RPMI7951 (cell line): ENCODE data around the gene NKTR. TPM values are rescaled to one million over a fixed set of nuclear protein-coding genes. Genes with fewer than 3 reads are reported as not detected.

Source experiments
- DNase-seq: peaks from one replicate; pipeline ENCODE4 v3.0.0-alpha.2; 2012; ENCODE audit warnings: low read depth
- total RNA-seq: library from RNA; depleted of rRNA; stranded (reverse); fragments of >200 nt; shearing (Covaris generic); gene quantifications from 2 replicates; pipeline ENCODE4 v1.2.3, GENCODE V29; 2014

The NKTR gene
- total RNA-seq, 1 experiment from 2014 or later = 28.0 TPM

DNA sequence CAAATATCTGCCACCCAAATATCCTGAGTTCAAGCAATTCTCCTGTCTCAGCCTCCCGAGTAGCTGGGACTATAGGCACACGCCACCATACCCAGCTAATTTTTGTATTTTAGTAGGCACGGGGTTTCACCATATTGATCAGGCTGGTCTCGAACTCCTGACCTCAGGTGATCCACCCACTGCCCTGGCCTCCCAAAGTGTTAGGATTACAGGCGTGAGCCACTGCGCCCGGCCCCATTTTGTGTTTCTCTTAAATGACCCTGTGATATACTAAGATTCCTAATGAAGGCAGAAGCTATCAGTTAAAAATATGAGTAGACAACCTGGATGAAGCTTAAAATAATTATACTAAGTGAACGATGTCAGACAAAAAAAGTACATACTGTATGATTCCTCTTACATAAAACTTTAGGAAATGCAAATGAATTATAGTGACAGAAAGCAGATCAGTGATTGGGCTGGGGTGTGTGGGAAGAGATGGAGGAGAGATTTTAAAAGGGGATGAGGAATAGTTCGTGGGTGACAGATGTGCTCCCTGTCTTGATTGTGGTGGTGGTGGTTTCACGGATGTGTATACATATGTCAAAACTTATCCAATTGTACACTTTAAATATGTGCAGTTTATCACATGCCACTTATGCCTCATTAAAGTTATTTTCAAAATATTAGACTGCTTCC, 81.0 kb downstream of the NKTR start:
- no peak for DNase-seq

GRCh38 chr3:42682301-42683070, 82.0 kb downstream of the NKTR start:
- no peak for DNase-seq

DNA sequence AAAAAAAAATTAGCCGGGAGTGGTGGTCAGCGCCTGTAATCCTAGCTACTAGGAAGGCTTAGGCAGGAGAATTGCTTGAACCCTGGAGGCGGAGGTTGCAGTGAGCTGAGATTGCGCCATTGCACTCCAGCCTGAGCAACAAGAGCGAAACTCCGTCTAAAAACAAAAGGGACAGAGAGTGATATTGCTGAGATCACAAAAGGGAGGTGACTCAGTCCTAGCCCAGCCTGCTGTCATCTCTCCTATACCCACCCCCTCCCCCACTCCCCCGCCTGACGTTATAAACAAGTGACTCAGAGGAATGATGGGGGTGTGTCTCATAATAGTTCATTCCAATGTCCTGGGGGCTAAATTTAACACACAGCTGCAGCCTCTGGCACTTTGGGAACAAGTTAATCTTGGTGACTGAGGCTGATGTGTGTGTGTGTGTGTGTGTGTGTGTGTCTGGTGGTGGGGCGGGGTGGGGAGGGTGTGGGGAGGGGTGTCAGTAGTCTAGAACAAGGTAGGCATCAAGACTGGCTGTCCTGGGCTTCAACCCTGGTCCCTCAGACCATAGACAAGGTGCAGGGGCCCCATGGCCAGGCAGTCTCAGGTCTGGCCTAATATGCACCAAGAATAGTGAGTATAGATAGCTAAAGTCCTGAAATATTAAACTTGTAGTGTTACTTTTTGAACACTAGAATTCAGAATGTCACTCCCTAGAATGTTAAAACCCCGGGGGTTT, 83.6 kb downstream of the NKTR start:
- peak; percentile 94 for DNase-seq

GRCh38 chr3:42684632-42685362, 84.3 kb downstream of the NKTR start:
- no peak for DNase-seq

DNA sequence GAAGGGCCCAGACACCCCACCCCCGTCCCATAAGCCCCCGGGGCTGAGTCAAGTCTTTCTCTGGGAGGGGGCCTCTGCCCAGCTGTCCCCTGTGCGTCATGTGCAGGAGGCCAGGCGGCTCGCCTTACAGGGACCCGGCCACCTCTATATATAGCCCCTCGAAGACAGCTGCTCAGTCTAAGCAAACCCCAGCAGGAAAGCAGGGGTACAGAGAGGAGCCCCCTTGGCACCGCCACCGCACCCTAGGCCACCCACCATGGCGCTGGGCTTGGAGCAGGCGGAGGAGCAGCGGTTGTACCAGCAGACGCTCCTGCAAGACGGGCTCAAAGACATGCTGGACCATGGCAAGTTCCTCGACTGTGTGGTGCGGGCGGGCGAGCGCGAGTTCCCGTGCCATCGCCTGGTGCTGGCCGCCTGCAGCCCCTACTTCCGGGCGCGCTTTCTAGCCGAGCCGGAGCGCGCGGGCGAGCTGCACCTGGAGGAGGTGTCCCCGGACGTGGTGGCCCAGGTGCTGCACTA, 84.9 kb downstream of the NKTR start, which contains the start of gene KLHL40:
Gene KLHL40, plus strand, starts transcription at position 175 of the 519 bp plus-strand sequence. Its CDS starts 82 bp downstream, at position 257.
- no peak for DNase-seq

DNA sequence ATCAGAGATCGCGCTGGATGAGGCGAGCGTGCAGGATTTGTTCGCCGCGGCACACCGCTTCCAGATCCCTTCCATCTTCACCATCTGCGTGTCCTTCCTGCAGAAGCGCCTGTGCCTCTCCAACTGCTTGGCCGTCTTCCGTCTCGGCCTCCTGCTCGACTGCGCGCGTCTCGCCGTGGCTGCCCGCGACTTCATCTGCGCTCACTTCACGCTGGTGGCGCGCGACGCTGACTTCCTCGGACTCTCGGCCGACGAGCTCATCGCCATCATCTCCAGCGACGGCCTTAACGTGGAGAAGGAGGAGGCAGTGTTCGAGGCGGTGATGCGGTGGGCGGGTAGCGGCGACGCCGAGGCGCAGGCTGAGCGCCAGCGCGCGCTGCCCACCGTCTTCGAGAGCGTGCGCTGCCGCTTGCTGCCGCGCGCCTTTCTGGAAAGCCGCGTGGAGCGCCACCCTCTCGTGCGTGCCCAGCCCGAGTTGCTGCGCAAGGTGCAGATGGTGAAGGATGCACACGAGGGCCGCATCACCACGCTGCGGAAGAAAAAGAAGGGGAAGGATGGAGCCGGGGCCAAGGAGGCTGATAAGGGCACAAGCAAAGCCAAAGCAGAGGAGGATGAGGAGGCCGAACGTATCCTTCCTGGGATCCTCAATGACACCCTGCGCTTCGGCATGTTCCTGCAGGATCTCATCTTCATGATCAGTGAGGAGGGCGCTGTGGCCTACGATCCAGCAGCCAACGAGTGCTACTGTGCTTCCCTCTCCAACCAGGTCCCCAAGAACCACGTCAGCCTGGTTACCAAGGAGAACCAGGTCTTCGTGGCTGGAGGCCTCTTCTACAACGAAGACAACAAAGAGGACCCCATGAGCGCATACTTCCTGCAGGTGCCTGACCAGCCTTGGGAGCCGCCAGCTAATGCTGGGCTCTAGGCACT, 85.7 kb downstream of the NKTR start:
- DNase-seq = no peak

GRCh38 chr3:42686832-42687650, 86.6 kb downstream of the NKTR start:
- DNase-seq = no peak

- no peak for DNase-seq
Observed at GRCh38 chr3:42688016-42688415, 87.5 kb downstream of the NKTR start.

DNA sequence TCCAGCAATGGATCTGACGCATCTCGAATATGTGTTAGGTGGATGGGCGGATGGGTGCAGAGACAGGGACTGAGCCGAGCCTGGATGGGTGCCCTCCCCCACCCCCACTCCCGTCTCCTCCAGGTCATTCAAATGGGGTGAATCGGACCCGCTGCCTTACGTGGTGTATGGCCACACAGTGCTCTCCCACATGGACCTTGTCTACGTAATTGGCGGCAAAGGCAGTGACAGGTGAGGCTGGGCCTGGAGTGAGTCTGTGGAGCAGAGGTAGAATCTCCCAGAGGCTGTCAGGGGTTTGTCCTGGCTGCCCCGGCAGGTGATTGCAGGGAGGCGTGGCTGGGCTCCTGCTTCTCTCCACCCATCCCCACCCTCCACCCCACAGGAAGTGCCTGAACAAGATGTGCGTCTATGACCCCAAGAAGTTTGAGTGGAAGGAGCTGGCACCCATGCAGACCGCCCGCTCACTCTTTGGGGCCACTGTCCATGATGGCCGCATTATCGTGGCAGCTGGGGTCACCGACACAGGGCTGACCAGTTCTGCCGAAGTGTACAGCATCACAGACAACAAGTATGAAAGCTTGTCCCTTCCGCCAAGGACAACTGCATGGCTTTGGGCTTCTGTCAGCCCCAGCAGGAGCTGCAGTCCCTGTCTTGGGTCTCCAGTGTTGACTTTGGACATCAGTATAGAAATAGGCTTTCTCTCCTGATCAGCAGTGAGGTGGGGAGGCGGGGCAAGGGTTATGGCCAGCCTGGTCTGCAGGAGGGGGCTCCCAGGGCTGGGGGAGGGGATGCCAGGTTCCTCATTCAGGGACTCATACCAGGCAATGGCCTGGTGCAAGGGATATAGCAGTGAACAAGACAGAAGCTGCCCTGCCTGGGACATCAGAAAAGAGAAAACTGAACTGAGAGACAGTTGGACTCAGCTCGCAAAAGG, 88.3 kb downstream of the NKTR start:
- DNase-seq = no peak

DNA sequence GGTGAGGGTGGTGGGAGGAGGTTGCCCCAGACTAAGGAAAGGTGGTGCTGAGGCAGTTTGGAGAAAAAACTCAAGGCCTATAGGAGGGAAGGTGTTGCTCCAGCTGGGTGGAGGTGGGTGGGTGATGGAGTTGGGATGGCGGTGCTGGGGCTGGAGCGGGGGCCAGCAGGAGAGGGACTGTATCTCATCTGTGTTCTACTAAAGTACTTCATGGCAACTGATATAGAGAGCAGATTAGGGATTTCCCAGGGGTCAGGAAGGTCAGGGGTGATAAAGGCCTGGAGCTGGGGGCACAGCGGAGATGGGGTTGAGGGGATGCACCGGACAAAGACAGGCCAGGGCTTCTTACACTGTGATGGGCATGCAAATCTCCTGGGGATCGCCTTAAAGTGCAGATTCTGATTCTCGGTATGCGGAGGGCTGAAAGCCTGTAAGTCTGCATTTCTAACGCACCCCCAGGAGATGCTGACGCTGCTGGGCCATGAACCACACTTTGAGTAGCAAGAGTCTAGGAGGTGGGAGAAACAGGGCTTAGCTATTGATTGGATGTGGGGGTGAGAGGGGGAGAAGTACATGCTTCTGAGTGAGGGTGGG, 89.0 kb downstream of the NKTR start:
- DNase-seq = no peak

GRCh38 chr3:42690191-42690590, 89.7 kb downstream of the NKTR start:
- no peak for DNase-seq

DNA sequence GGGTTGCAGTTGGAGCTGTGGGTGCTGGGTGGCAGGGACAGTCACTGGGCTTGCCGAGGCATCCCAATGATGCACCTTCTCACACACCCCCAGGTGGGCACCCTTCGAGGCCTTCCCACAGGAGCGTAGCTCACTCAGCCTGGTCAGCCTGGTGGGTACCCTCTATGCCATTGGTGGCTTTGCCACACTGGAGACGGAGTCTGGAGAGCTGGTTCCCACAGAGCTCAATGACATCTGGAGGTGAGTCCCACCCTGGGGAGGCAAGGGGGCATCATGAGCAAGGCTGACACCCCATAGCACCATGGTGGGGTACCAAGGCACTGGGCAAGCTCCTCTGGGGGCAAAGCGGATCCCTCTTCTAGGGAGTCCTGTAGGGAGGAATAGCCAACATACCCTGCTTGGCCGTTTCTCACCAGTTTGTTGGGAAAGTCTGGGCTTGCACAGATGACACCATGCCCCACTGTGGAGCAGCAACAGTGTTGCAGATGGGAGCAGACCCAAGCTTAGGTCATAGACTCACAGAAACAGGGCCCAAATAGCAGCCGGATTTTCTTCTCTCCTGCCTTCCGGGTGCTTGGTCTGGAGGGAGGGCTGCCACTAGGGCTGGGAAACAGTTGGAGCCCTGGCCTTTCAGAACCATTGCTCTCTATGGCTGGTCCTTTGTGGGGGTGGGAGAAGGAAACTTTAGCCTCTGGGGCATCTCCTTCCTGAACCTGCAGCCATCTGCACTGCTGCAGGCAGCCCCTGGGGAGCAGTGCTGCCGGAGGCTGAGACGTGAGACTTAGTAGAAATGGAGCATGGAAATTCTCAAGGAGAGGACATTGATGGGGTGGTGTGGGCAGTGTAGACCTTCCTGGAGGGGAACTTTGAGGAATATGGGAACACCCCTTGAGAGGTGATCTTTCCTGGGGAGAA, 90.5 kb downstream of the NKTR start:
- no peak for DNase-seq

DNA sequence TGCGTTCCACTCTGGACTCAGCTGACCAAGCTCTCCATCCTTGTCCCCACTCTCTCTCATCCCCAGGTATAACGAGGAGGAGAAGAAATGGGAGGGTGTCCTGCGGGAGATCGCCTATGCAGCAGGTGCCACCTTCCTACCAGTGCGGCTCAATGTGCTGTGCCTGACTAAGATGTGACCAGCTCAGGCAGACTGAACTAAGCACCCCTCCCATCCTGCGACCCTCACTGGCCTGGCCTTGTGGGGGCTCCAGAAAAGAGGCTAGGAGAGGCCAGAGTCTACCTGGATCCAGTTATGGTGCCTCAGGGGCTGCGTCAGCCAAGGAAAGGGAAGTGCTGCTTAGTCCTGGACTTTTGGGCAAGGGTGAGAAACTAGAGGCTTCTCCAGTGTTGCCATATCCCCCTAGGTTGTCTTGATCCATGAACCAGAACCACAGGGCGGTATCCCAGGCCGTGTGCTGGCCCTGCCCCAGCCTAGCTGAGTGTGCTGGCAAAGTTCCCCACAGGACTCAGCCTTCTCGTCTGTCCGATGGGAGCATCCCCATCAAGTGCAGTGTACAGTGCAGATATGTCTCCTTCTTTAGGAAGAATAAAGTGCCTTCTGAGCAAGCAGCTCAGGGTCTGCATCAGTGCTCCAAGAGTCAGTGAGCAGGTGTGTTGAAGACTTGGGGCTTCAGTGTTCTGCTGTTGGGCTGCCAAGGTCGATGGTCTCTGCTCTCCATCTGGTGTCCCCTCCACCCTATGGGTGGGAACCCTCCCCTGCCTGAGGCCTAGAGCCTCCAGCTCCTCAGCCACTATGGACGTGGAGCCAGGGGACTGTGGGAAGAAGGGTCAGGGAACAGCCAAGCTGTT, 91.6 kb downstream of the NKTR start:
- DNase-seq = no peak

DNA sequence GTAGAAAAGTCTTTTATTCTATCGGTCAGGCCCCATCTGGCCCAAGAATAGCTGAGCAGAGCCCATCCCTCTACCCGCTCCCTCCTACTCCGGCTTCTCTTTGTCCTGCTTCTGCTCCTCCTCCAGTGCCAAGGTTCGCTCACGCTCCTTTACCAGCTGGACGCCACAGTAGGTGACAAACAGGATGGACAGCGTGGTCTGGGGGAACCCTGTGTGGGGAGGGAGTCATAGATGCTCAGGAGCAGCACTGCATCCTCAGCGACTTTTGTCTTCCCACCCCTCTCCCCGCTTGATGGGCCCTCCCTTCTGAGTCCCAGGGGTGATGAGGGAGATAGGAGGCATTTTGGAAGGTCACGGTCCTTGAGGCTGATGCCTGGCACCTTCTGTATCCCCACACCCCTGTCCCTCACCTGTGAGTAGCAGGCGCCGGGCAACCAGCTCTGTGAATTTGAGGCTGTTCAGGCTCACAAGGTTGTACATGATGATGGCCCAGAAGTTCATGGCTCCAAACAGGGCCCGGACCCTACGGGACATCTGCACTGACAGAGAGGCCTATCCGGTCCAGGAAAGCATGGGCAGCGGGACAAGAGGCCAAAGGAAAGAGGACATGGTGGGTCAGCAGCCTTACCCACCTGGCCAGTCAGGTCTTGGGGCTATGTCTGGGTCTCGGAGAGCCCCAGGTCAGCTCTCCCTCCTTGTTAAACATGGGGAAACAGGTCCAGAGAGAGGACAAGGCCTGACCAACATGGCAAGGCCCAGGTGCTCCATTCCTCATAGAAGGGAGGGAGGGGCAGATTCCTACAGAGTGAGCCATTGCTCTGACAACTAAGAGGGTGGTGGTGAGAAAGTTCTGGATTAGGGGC, 92.4 kb downstream of the NKTR start:
- no peak for DNase-seq

DNA sequence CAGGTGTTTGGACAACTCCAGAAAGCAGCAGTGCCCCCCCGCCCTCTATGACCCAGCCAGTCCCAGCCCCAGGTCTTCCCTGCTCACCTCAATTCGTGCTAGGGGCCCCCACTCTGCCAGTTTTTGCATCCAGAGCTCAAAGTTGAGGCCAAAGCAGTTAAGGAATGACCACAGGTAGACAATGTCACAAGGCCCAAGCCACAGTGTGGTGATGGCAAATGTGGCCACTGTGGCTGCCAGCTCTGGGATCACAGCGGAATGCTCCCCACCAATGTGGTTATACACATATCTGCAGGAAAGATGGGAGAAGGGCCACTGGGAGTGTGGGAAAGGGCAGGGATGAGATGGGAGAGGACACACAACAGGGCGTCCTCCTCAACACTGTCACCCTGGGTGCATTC, 93.0 kb downstream of the NKTR start:
- DNase-seq = no peak
